Effector CD4-positive, alpha-beta T cell (primary cell): Measurements from ENCODE around the gene CALD1.

Experiments
- DNase-seq: peaks from one replicate; pipeline ENCODE4 v3.0.0-alpha.2; 2020

The CALD1 gene

GRCh38 chr7:134900166-134900982, 120.9 kb downstream of the CALD1 start:
- DNase-seq, result no peak

- DNase-seq, result no peak
These were observed 122.1 kb downstream of the CALD1 start for GRCh38 chr7:134901389-134902020.

- no peak for DNase-seq
These were observed 122.6 kb downstream of the CALD1 start for GRCh38 chr7:134902058-134902457.

- DNase-seq, result no peak
These were observed 123.8 kb downstream of the CALD1 start for GRCh38 chr7:134903073-134903790.

GRCh38 chr7:134905375-134905774, 125.9 kb downstream of the CALD1 start:
- no peak for DNase-seq

GRCh38 chr7:134907000-134907399, 127.6 kb downstream of the CALD1 start:
- DNase-seq, result no peak

- DNase-seq, result no peak
These were observed 128.2 kb downstream of the CALD1 start for GRCh38 chr7:134907639-134908038.

- no peak for DNase-seq
These were observed 128.9 kb downstream of the CALD1 start for GRCh38 chr7:134908289-134908688.

GRCh38 chr7:134910214-134910890, 130.9 kb downstream of the CALD1 start:
- no peak for DNase-seq

GRCh38 chr7:134910968-134911367, 131.5 kb downstream of the CALD1 start:
- no peak for DNase-seq

GRCh38 chr7:134916171-134916883, 136.9 kb downstream of the CALD1 start:
- no peak for DNase-seq

GRCh38 chr7:134919240-134919641, 139.8 kb downstream of the CALD1 start:
- DNase-seq, result no peak

GRCh38 chr7:134920026-134920753, 140.8 kb downstream of the CALD1 start:
- no peak for DNase-seq

- DNase-seq, result no peak
These were observed 143.6 kb downstream of the CALD1 start for GRCh38 chr7:134922720-134923704.

GRCh38 chr7:134925766-134926165, 146.3 kb downstream of the CALD1 start:
- no peak for DNase-seq

GRCh38 chr7:134926396-134926795, 147.0 kb downstream of the CALD1 start:
- no peak for DNase-seq

GRCh38 chr7:134927076-134927475, 147.6 kb downstream of the CALD1 start:
- no peak for DNase-seq

GRCh38 chr7:134927723-134928122, 148.3 kb downstream of the CALD1 start:
- DNase-seq, result no peak

GRCh38 chr7:134928554-134928953, 149.1 kb downstream of the CALD1 start:
- no peak for DNase-seq

- DNase-seq, result no peak
These were observed 152.1 kb downstream of the CALD1 start for GRCh38 chr7:134931487-134931886.
